ENCODE data around the gene TSPO.
"Not testable (repeated sequence)": the region's sequence is repeated elsewhere in the genome, so short reads cannot be mapped to it uniquely, and the experiment has no call there.

The TSPO gene

DNA sequence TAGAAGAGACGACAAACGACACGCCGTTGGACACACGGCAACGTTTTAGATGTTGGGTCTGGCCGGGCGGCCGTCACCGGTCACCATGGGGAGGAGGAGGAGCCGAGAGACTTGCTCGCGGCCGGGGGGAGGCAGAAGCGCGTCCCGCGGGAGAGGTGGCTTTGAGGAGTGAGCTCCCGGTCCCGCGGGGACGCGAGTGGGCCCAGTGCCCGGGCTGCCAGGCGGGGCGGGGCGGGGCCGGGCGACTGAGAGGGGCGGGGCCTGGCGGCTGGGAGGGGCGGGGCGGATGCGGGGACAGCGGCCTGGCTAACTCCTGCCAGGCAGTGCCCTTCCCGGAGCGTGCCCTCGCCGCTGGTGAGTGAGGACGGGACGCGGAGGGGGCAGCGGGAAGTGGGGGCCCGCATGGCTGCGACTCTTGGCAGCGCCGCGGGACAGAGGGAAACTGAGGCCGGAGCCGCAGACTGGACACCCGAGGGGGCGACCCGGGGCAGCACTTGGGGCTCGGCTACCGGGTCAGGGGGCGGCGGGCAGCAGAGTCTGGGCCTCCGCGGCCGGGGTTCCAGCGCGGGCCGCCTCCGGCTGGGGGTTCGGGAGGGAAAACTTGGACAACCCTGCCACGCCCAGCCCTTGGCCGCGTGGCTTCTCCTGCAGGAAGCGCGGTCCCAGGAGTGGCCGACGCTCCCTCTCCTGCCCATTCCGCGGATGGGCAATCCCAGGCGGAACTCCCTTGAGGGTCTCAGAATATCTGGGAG lies at the start of gene TSPO:
Gene TSPO (plus strand): TSS at position 309 of the 752 bp plus-strand sequence. CDS start 7,680 bp downstream, outside the sequence.
- DNase-seq = peak; percentile 20 to 63 (median 31)

DNA sequence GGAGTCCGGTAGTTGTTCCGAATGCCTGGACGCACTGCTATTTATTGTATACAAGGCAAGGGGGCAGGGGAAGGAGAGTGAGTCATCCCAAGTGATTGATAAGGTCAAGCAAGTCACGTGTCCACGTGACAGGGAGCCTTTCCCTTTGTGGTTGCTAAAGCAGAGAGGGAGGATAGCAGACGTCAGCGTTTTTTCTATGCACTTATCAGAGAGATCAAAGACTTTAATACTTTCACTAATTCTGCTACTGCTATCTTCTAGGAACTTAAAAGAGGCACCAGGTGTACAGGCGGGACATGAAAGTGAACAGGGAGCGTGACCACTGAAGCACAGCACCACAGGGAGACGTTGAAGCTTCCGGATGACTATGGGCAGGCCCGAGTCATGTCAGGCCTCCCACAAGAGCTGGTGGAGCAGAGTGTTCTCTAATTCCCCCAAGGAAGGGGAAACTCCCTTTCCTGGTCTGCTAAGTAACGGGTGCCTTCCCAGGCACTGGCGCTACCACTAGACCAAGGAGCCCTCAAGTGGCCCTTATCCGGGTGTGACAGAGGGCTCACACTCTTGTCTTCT lies 47.2 kb upstream of the TSPO start:
- not testable (repeated sequence) for DNase-seq

- DNase-seq = not testable (repeated sequence)
Observed at GRCh38 chr22:43104950-43105349, 46.4 kb upstream of the TSPO start.

GRCh38 chr22:43106302-43106701 lies 45.1 kb upstream of the TSPO start:
- DNase-seq = no peak

DNA sequence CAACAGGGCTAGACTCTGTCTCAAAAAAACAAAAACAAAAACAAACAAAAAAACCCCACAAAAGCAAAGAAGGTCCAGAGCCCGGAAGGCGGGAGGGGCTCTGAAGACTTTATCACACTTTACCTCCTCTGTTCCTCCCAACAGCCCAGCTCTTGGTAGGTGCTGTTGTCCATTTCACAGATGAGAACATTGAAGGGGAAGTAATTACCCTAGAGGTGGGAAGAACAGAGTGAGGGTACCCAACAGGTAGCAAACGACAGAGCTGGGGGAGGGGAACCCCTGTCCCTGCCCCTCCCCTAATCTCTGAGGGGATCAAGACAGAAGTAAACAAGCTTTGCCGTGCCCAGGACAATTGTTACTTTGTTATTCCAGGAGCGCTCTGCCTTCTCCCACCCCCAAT lies 41.8 kb upstream of the TSPO start:
- no peak for DNase-seq

GRCh38 chr22:43109921-43110443 lies 41.4 kb upstream of the TSPO start:
- peak in 1 of 4 experiments; percentile 20 for DNase-seq

DNA sequence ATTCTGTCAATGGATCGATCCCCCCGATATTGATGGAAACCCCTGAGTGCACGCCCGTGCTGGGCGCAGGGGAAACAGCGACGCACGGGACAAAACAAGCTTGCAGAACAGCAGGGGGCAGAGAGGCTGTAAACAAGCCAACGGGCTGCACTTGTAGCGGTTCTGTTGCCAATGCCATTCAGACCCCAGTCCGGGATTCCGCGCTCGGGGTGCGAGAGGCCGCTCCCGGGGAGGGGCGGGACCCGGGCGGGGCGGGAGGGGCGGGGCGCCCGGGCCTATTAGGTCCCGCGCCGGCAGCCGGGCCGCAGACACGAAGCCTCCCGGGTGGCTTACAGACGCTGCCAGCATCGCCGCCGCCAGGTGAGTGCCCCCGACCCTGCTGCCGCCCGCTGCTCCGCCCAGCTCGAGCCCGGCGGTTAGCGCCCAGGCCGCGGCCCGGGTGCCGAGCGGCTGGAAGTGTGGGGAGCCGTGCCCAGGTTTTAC lies 40.9 kb upstream of the TSPO start, which contains the start of gene BIK:
Gene BIK (plus strand): TSS at position 307 of the 483 bp plus-strand sequence. CDS start 13,273 bp downstream, outside the sequence.
- DNase-seq = peak in 2 of 4 experiments; percentile 13 to 38

- peak in 2 of 4 experiments; percentile 11 to 33 for DNase-seq
Observed at GRCh38 chr22:43110927-43111623, 40.3 kb upstream of the TSPO start.

DNA sequence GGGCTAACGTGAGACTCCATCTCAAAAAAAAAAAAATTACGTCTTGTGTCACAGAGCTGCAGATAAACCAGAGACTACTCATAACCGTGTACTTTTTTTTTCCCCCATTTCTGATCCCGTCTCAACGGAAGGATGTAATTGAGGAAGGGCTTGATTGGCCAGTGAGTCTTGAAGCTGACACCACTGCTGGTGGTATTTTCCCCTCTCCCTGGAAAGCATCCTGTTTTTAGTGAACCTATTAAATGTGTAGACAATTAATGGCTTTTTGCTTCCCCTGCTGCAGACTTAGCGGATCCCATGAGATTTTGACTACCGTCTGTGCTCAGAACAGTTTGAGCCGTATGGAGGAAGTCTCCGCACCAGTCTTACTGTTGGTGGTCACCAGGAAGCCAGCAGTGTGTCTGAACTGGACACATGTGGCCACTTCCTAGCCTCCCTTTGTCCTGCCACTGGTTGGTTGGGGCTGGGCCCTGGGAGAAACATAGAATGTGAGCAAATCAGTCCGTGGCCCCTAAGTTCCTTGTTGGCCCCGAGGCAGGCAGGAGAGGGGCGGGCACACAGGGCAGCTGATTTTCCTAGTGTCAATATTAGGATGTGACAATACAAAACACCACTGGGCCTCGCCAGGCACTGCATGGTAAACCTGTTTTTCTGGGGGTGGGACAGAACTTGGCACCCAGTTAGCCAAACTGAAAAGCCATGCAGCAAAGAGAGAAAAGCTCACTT lies 37.7 kb upstream of the TSPO start:
- DNase-seq = no peak

DNA sequence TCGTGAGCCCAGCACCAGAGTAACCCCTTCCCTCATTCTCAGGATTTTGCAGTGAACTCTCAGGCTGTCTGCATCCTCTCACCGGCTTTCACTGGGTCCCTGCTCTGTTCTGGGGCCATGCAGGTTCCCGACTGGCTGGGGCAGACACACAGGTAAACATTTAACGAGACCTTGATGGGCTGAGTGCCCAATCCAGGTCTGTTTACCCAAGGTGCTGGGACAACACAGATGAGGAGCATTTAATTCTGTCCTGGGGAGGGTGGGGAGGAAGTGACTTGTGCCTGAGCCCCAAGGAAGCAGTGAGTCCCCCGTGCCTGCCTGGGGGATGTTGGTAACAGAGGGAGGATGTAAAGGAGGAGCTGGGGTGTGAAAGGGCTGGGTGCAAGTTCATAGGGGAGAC lies 36.4 kb upstream of the TSPO start:
- DNase-seq = no peak

GRCh38 chr22:43116932-43117331 lies 34.4 kb upstream of the TSPO start:
- no peak for DNase-seq

DNA sequence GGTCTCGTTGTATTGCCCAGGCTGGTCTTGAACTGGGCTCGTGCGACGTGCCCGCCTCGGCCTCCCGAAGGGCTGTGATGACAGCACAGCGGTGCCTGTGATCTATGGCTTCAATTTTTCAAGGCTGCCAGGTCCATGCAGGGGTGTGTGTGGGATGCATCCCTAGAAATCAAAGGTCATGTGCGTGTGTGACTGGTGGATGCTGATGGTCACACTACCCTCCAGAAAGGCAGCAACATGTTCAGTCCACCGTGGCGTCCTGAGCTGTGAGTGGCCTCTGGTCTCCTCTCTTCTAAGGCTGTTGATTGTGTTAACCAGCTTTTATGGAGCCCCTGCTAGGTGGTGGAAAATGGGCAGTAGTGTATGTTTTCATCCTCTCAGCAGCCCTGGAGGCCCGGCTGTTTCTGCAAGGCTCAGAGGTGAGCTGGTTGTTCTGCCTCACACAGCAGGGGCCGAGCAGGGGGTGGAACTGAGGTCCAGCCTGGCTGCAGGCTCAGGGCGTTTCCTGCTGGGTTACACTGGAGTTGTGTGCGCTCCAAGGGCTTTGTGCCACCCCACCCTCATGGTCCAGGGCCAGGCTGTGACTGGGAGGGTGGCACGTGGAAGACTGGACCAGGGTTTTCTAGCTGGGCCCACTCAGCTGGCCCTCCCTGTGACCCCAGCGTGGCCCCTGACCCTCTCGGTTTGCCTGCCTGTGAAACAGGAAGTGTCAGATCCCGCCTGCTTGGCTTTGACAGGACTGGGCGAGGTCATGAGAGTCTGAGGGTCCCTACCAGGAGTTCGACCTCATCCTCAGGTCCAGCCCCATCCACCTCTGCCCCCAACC lies 33.1 kb upstream of the TSPO start:
- no peak for DNase-seq

DNA sequence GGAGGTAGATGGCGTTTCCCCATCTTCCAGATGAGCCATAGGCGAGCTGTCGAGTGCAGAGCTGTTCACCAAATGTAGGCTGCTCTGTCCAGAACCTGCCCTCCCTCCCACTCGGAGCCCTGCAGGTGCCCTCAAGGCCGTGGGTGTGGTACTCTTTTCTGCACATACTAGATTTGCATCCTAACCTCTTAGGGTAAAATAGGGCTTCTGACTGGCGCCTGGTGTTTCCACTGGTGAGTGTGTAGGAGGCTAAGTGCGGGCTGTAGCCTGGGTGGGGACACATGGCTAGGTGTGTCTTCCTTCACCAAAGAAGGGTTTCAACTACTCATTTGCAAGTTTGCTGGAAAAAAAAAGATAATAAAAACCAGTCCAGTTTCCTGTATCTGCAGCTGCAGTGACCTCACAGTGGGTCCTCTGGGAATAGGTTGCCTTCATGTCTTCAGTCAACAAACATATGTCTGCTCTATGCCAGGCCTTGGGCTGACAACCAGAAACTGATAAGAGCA lies 32.4 kb upstream of the TSPO start:
- DNase-seq = no peak

DNA sequence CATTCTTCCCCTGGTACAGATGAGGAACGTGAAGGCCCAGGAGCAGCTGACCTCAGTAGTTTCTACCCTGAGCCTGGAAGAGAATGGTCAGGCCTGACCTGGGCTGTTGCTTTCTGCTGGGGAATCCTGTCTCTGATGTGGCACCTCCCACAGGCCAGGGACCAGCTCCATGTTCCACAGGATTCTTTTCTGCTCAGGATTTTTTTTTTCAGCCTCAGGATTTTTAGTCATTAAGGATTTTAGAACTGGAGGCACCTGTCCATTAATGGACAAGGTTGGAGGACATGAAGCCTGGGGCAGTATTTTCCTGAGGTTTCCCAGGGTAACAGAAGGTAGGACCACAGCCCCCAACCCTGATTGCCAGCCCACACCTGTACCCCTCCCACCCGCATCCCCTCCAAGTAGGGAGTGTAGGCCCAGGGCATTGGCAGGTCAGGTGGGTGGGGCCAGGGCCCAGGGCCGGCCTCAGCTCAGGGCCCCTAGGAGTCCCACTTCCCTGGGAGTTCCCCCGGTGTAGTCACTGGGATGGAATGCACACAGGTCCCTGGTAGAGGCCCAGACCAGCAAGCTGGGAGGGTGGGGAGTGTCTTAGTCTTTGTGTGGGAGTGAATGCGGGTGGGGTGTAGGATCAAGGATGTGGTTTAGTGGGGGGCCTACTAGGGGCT lies 24.7 kb upstream of the TSPO start:
- DNase-seq = no peak

DNA sequence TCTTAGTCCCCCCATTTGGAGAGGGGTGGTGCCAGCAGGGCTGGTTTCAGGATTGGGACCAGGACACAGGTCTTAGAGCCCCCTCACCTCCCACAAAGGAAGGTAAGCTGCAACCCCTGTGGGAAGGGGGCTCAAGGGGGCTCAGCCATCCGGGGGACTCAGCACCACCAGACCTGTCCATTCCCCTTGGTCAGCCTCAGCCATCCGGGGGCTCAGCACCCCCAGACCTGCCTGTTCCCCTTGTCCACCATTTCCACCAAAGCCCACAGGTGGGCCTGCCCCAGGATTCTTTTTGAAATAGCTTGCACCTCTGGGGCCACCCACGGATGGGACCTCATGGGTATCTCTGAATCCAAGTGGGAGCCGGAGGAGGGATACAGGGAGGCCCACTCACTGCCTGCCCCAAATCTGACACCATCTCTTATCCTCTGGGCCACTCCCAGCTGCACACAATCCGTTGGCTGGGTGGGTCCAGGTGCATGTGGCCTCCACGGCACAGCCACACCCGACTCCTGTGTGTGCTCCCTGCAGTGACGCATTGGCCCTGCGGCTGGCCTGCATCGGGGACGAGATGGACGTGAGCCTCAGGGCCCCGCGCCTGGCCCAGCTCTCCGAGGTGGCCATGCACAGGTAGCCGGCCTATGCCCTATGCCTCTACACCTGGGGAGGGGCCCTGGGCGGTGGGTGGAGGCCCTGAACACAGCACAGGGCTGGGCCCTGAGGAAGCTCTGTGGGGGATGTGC lies 24.0 kb upstream of the TSPO start:
- no peak for DNase-seq

DNA sequence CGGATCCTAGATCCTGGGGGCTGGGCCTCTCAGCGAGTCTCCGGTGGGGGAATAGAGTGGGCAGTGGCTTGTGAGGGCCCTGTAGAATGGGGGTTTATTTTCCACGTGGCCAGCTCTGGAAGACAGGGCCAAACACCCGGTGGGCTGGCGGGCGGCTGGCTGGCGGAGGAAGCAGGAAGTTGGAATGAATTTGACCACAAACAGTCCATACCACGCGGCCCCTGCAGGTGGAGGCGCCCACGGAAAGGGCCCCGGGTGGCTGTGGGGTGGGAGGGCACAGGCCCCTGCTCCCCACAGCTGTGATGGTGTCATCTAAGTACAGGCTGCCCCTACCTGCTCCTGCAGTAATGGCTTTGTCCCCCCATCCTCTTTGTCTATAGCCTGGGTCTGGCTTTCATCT lies 23.2 kb upstream of the TSPO start:
- no peak for DNase-seq

DNA sequence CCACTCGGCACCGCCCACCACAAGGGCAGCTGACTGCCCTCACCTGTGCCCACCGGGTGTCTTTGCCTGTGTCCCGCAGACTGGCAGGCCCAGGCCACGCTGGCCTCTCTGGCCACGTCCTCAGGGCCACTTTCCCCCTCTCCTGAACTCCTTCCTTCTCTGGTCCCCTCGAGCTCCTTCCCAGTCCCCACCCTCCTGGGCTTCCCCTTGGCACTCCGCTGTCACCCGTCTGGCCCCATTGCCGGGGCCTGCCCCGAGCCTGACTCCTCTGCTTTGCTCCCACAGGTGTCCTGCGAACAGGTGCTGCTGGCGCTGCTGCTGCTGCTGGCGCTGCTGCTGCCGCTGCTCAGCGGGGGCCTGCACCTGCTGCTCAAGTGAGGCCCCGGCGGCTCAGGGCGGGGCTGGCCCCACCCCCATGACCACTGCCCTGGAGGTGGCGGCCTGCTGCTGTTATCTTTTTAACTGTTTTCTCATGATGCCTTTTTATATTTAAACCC lies 22.4 kb upstream of the TSPO start:
- DNase-seq = no peak

- DNase-seq = no peak
Observed at GRCh38 chr22:43129426-43130425, 21.6 kb upstream of the TSPO start.

Measured in activated naive CD4-positive, alpha-beta T cell (primary cell).